Stimulated activated CD4-positive, alpha-beta T cell treated with anti-CD3 and anti-CD28 coated beads, Interleukin-1b, Interleukin-23, amount 100 ng/mL, for 1 hour (primary cell): ENCODE results near the gene PNN.
"Not testable (repeated sequence)": the region's sequence is repeated elsewhere in the genome, so short reads cannot be mapped to it uniquely, and the experiment has no call there.

ENCODE experiments used
- DNase-seq, 2 donors: peaks; one replicate each; pipeline ENCODE4 v3.0.0-alpha.2; 2020; ENCODE audit warnings: low read depth in 2 of 2

The PNN gene

DNA sequence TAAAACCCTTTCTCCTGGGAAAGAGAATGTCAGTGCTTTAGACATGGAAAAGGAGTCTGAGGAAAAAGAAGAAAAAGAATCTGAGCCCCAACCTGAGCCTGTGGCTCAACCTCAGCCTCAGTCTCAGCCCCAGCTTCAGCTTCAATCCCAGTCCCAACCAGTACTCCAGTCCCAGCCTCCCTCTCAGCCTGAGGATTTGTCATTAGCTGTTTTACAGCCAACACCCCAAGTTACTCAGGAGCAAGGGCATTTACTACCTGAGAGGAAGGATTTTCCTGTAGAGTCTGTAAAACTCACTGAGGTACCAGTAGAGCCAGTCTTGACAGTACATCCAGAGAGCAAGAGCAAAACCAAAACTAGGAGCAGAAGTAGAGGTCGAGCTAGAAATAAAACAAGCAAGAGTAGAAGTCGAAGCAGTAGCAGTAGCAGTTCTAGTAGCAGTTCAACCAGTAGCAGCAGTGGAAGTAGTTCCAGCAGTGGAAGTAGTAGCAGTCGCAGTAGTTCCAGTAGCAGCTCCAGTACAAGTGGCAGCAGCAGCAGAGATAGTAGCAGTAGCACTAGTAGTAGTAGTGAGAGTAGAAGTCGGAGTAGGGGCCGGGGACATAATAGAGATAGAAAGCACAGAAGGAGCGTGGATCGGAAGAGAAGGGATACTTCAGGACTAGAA lies 6.1 kb downstream of the PNN start:
- DNase-seq: no peak

DNA sequence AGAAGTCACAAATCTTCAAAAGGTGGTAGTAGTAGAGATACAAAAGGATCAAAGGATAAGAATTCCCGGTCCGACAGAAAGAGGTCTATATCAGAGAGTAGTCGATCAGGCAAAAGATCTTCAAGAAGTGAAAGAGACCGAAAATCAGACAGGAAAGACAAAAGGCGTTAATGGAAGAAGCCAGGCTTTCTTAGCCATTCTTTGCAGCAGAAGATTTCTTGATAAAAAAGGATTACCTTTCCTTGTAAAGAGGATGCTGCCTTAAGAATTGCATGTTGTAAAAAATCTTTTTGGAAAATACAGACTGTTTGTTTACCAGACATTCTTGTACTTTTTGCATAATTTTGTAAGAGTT lies 6.6 kb downstream of the PNN start:
- DNase-seq: no peak

DNA sequence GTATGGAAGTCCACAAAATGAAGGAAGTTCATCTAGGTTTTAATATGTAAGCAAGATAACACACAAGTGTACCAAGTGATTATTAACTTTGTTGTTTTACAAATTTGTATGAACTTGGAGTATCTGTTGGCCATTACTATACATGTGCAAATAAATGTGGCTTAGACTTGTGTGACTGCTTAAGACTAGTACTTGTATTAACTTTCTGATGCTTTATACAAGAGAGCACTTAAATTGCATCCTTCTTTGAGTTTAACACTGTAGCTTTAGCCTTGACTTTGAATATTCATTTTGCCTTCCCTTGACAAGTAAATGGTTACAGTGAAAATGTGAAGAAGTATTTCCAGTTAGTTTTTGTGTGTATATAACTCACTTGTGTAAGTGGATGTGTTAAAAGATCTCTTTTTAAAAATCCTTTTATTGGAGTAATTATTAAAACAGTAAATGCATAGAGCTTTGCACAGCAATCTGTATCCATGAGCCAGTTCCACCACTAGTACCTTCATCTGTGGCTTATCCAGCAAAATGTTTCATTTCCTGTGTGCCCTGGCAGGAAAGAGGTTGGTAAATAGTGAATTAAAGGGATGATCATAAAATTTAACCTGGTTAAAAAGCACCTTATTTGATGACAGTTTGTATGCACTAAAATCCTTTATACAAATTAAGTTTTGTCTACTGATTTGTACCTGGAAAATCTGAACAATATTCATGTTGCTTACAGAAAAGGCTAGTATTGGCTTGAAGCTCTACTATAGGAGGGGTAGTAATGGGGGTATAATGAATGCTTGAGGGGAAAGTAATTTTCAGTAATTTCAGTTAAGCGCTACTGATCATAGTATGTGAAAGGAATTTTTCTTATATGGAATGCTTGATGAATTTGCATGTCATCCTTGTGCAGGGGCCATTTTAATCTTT lies 8.0 kb downstream of the PNN start:
- no peak for DNase-seq

DNA sequence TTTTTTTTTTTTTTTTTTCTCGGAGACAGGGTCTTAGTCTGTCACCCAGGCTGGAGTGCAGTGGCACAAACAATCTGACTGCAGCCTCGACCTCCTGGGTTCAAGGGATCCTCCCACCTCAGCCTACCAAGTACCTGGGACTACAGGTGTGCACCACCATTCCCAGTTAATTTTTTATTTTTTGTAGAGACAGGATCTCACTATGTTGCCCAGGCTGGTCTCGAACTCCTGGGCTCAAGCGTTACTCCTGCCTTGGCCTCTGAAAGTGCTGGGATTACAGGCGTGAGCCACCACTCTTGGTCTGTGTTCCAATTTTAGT lies 8.6 kb downstream of the PNN start:
- not testable (repeated sequence) for DNase-seq

DNA sequence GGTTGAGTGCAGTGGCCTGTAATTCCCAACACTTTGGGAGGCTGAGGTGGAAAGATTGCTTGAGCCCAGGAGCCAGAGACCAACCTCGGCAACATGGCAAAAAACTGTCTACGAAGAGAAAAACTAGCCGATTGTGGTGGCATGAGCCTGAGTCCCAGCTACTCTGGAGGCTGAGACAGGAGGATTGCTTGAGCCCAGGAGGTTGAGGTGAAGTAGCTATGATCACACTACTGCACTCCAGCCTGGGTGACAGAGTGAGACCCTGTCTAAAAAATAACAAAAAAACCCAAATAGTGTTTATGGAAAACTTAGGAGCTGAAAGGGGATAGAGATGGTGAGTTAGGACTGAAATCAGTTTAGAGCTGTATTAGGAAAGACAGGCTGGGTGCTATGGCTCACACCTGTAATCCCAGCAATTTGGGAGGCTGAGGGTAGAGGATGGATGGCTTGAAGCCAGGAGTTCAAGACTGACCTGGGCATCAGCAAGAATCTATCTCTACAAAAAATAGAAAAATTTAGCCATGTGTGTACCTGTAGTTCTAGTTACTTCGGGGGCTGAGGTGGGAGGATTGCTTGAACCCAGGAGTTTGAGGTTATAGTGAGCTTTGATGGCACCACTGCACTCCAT lies 9.7 kb downstream of the PNN start:
- DNase-seq: no peak

DNA sequence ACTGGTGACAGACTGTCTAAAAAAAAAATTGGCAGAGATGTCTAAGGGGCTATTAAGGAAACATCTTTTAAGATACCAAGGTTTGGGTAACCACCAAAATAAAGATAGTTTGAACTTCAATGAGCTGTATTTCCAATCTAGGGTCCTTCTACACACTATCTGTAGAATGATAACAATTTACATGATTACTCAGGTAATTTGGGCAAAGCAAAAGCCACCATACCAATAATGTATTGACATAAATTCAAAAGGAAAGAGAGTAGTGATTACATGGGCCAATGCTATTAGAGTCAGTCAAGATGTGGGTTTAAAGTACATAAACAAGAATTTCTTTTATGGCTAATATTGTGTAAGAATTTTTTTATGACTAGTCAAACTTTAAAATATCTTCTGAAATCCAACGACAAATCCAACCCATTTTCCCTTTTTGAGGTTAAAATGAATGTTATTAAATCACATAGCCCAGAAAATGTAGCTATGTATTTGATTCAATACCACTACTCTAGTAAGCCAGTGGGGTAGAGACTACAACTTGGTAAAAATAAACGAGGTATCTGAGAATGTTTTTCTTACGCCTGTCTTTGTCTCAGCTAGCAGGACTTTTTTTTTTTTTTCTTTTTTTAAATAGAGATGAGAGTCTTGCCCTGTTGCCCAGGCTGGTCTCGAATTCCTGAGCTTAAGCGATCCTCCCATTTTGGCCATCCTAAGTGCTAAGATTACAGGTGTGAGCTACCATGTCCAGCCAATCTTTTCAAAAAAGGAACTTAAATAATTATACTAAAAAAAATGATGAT lies 10.4 kb downstream of the PNN start:
- no peak for DNase-seq

DNA sequence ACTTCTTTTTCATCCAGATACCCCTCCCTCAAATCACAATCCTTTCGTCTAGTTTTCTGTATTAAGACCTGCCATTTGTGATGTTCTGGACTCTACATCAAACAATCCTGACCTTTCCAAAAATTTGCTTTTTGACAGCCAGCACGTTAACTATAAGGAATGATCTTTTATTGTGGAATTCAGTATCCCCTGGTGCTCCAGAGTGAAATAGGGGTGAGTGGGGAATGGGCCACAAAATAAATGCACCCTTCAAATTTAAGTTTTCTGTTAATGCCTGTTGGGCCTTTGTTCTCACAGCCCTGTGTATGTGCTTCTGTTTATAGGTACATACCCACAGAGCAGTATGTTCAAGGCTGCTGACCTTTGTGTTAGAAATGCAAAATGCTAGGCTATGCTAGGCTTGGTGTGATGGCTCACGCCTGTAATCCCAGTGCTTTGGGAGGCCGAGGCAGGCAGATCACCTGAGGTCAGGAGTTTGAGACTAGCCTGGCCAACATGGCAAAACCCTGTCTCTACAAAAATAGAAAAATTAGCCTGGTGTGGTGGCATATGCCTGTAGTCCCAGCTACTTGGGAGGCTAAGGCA lies 12.0 kb downstream of the PNN start:
- no peak for DNase-seq

DNA sequence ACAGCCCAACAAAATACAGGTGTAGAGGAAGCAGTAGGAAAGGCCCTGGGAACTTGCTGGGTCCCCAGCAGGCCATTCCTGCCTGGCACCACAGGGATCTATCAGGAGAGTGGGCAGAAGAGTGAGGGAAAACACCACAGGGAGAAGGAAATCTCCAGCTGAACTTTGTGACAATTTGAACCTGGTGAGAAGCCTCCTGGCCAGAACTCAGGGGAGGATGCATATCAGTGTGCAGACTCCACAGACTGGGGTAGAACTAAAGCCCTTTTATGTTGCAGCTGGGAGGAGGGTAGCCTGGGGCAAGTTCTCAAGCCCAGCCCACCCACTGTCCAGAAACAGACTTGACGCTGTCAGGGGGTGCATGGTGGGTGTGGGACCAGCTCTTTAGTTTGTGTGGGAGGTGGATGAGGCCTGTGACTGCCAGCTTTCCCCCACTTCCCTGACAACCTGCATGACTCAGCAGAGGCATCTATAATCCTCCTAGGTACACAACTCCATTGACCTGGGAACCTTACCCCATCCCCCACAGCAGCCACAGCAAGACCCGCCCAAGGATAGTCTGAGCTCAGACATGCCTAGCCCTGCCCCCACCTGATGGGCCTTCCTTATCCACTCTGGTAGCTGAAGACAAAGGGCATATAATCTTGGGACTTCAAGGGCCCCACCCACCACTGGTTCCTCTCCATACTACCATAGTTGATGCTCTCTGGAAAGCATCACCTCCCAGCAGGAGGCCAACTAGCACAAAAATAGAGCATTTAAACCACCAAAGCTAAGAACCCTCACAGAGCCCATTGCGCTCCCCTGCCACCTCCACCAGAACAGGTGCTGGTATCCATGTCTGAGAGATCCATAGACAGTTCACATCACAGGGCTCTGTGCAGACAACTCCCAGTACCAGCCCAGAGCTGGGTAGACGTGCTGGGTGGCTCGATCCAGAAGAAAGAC lies 28.9 kb downstream of the PNN start:
- DNase-seq: no peak

DNA sequence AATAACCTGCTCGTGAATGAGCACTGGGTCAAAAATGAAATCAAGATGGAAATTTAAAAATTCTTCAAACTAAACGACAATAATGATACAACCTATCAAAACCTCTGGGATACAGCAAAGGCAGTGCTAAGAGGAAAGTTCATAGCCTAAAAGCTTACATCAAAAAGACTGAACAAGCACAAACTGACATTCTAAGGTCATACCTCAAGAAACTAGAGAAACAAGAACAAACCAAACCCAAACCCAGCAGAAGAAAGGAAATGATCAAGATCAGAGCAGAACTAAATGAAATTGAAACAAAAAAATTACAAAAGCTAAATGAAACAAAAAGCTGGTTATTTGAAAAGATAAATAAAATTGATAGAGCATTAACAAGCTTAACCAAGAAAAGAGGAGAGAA lies 32.4 kb downstream of the PNN start:
- not testable (repeated sequence) for DNase-seq

DNA sequence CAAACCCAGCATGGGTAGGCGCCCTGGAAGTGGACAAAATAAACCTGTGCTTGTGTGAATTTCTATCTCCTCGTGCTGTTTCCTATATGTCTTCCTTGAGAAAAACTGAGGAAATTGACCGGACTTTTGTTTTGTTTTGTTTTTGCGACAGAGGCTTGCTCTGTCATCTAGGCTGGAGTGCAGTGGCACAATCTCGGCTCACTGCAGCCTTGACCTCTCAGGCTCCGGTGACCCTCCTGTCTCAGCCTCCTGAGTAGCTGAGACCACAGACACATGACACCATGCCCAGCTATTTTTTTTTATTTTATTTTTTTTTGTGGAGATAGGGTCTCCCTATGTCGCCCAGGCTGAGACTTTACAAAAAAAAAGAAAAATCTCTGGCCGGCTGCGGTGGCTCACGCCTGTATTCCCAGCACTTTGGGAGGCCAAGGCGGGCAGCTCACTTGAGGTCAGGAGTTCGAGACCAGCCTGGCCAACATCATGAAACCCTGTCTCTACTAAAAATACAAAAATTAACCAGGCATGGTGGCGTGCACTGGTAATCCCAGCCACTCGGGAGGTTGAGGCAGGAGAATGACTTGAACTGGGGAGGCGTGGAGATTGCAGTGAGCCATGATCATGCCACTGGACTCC lies 36.2 kb downstream of the PNN start:
- DNase-seq: no peak

DNA sequence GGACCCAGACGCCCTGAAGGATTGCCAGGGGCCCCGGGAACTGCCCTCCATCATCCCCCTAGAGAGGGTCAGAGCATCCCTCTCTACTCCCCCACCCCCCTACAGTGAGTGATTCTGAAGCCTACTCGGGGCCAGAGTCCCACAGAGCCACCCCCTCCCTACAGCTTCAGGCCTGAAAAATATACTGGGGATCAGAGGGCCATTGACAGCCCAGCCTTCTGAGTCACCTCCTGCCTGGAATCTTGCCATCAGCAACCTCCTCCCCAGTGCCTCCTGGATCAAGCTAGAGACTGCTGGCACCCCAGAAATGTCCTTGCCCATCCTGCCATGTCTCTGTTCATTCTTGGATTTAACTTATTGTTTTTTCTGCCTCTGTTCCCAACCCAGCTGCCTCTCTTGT lies 37.0 kb downstream of the PNN start:
- no peak for DNase-seq

DNA sequence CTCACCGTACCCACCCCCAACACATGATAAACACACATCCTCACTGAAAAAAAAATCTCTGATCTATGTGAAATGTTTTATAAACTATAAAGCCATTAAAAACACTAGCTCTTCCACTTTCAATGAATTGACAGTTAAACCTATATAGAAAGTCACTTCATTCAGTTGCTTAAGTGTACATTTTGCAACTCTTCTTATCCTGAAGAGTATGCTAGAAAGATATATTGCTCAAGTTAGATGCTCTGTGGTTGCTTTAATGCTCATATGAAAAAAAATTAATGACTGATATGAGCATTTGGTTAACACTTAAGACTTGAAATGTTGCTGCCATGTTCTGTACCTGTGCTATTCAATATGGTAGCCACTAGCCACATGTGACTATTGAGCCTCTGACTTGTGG lies 37.6 kb downstream of the PNN start:
- DNase-seq: no peak

DNA sequence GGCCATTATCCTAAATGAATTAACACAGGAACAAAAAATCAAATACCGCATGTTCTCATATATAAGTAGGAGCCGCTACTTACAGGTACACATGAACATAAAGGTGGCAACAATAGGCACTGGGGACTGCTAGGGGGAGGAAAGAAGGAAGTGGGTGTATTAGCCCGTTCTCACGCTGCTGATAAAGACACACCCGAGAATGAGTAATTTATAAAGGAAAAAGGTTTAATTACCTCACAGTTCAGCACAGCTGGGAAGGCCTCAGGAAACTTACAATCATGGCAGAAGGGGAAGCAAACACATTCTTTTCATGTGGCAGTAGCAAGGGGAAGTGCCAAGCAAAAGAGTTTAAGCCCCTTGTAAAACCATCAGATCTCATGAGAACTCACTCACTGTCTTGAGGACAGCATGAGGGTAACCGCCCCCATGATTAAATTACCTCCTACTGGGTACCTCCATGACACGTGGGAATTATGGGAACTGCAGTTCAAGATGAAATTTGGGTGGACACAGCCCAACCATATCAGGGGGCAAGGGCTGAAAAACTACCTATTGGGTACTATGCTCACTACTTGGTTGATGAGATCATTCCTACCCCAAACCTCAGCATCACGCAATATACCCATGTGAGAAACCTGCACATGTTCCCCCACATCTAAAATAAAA lies 42.3 kb downstream of the PNN start:
- DNase-seq: no peak

DNA sequence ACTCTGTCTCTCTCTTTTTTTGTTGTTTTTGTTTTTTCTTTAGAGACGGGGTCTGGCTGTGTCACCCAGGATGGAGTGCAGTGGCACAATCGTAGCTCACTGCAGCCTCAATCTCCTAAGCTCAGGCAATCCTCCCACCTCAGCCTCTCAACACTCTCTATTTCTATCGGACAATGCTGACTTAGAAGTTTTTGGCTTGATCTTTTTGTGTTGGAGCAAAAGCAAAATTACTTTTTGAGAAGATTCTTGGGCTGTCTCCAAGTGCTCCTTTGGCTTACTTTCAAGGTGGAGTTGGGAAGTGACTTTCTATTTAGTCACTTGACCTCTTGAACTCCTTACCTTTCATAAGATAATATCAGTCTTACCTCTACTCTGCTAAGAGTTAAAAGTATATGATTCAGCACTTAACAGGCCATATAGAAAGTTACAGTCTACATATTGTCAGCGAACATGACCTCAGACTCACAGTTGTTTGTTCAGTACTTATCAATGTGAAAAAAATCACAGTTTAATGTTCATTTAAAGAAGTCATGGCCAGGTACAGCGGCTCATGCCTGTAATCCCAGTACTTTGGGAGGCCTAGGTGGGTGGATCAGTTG lies 43.2 kb downstream of the PNN start:
- DNase-seq: no peak

DNA sequence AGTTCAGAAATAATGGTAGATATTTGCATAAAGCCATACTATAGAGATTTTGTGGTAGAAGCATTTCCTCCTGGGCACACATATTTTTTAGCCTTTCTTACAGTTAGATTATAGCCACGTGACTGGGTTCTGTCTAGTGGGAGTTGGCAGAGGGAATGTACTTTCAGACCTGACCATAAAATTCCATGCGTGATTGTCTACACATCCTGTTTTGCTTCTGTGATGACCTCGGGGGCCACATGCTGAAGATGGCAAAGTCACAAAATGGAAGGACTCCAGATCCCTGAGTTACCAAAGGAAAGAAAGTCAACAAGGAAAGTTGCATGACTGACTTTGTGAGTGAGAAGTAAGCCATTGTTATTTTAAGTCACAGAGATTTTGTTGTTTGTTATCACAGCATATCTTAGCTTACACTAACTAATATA lies 44.0 kb downstream of the PNN start:
- no peak for DNase-seq

DNA sequence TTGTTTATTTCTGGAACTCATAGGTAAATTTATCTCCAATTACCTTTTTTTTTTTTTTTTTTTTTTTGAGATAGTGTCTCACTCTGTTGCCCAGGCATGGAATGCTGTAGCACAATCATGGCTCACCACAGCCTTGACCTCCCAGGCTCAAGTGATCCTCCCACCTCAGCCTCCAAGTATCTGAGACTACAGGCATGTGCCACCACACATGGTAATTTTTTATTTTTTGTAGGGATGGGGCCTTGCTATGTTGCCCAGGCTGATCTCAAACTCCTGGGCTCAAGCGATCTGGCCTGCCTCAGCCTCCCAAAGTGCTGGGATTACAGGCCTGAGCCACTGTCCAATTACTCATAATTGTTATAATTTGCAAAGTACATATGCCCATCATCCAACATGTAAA lies 45.4 kb downstream of the PNN start:
- not testable (repeated sequence) for DNase-seq

DNA sequence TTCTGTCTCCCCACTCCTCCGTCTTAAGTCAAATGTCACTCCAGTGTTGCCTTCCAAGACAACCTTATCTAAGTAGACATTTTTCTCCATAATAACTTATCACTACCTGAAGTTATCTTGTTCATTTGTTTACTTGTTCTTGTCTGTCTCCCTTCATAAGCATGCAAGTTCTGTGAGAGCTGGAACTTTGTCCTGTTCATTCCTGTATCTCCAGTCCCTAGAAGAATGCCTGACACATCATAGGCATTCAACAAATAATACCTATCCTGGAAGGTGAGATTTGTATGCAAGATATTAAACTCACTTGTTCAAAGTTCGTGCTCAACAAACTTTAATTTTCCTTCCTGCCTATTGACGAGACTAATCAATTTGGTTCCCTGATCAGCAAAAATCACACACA lies 53.0 kb downstream of the PNN start:
- DNase-seq: no peak

DNA sequence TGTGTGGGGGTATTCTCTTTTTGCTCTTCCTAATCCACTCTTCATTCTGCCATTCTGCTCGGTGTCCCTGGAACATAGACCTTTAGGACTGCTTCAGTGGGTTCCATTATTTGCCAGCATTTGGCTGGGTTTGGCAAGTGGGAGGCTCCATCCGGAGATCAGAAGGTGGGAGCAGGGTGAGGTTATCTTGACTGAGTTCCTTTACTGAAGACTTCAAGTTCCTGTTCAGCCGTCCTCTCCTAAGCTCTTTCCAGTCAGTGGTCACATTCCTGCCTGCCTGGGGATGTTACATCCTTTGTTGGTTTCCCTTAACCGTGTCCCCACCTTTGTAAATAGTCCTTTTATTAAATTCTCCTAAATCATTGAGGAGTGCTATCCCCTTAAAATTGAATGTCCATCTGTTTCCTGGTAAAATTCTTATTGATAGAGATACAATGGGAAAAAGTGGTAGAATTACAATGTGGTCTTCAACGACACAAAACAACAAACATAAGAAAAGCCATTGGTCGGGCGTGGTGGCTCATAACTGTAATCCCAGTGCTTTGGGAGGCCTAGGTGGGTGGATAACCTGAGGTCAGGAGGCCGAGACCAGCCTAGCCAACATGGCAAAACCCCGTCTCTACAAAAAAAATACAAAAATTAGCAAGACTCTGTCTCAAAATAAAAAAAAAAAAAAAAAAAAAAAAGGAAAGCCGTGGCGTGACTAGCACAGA lies 53.6 kb downstream of the PNN start:
- DNase-seq: no peak

DNA sequence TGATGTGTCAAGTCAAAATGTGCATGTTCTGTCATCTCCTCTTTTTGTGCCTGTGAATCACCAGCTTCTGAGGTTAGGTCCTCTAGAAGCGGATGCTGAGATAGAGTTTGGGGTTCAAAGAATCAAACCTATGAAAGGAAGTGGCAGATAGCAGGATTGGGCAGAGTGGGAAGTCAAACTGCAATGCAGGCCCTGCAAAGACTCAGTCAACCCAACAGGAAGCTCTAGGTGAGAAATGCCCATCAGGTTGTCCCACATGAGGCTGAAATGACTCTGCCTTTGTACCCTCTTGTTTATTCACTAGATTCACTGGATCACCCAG lies 54.1 kb downstream of the PNN start:
- DNase-seq: peak in 1 of 2 donors; percentile 7
